Neural progenitor cell (in vitro differentiated cells): ENCODE data around the gene COL4A4. TPM values are rescaled to one million over a fixed set of nuclear protein-coding genes. Genes with fewer than 3 reads are reported as not detected.

ENCODE experiments used
- DNase-seq: peaks from one replicate; pipeline ENCODE4 v3.0.0-alpha.2; 2016; ENCODE audit warnings: low spot score
- H2AFZ ChIP-seq: fragments of 200-600 bp; sonication (generic); replicated peaks from 2 replicates; pipeline ENCODE4 v1.6.1; 2016; ENCODE audit warnings: antibody characterized with exemption
- H3F3A ChIP-seq: fragments of 200-600 bp; sonication (generic); 2 replicates; pipeline ENCODE4 v1.6.1; 2016; ENCODE audit warnings: antibody characterized with exemption, low read depth
- H3K27ac ChIP-seq: fragments of 200-600 bp; sonication (generic); 2 replicates; pipeline ENCODE4 v1.5.1; 2016; ENCODE audit warnings: mild to moderate bottlenecking
- H3K27me3 ChIP-seq: fragments of 200-600 bp; sonication (generic); 2 replicates; pipeline ENCODE4 v1.6.1; 2016; ENCODE audit warnings: mild to moderate bottlenecking, moderate library complexity
- H3K36me3 ChIP-seq: fragments of 200-600 bp; sonication (generic); 2 replicates; pipeline ENCODE4 v1.5.1; 2016
- H3K4me1 ChIP-seq: fragments of 200-600 bp; sonication (generic); 2 replicates; pipeline ENCODE4 v1.6.1; 2016; ENCODE audit warnings: mixed run types
- H3K4me2 ChIP-seq: fragments of 200-600 bp; sonication (generic); 2 replicates; pipeline ENCODE4 v1.6.1; 2016
- H3K4me3 ChIP-seq: fragments of 200-600 bp; sonication (generic); 2 replicates; pipeline ENCODE4 v1.5.1; 2016
- H3K79me2 ChIP-seq: fragments of 200-600 bp; sonication (generic); 2 replicates; pipeline ENCODE4 v1.6.1; 2016; ENCODE audit warnings: low read depth
- H3K9ac ChIP-seq: fragments of 200-600 bp; sonication (generic); 2 replicates; pipeline ENCODE4 v1.6.1; 2016
- H3K9me3 ChIP-seq: fragments of 200-600 bp; sonication (generic); 2 replicates; pipeline ENCODE4 v1.5.1; 2016; ENCODE audit warnings: low read depth
- H4K20me1 ChIP-seq: fragments of 200-600 bp; sonication (generic); 2 replicates; pipeline ENCODE4 v1.6.1; 2016; ENCODE audit warnings: low read depth
- H3K27ac Mint-ChIP-seq: 3 replicates; pipeline ENCODE4 v1.8.0; 2021; ENCODE audit warnings: mixed read lengths
- H3K27me3 Mint-ChIP-seq: 2 replicates; pipeline ENCODE4 v1.8.0; 2022; ENCODE audit warnings: low read depth, mild to moderate bottlenecking, inconsistent platforms, moderate library complexity, mixed read lengths; ENCODE audit not compliant: insufficient read depth
- H3K36me3 Mint-ChIP-seq: 3 replicates; pipeline ENCODE4 v1.8.0; 2021; ENCODE audit warnings: mixed read lengths
- H3K4me1 Mint-ChIP-seq: 3 replicates; pipeline ENCODE4 v1.8.0; 2021; ENCODE audit warnings: mixed read lengths
- H3K4me3 Mint-ChIP-seq: 3 replicates; pipeline ENCODE4 v1.8.0; 2021; ENCODE audit warnings: mild to moderate bottlenecking, moderate library complexity, mixed read lengths
- H3K9me3 Mint-ChIP-seq: 3 replicates; pipeline ENCODE4 v1.8.0; 2020; ENCODE audit warnings: mixed read lengths
- EZH2 ChIP-seq: fragments of 200-600 bp; sonication (generic); IDR thresholded peaks from 2 replicates; pipeline ENCODE4 v1.6.1; 2017; ENCODE audit warnings: antibody characterized with exemption, mild to moderate bottlenecking, moderate library complexity
- EZH2phosphoT487 ChIP-seq: fragments of 200-600 bp; sonication (generic); IDR thresholded peaks from 2 replicates; pipeline ENCODE4 v1.6.1; 2017; ENCODE audit warnings: antibody characterized with exemption
- total RNA-seq: library from RNA; depleted of rRNA; stranded (reverse); fragments of >200 nt; gene quantifications from 2 replicates; pipeline ENCODE4 v1.2.3, GENCODE V29; 2015; ENCODE audit warnings: low replicate concordance
- TF ChIP-seq, protein P1 (sequence below): fragments of 200-600 bp; sonication (generic); IDR thresholded peaks from 2 replicates; pipeline ENCODE4 v1.5.1; 2017; ENCODE audit warnings: antibody characterized with exemption, mild to moderate bottlenecking

Gene COL4A4
- total RNA-seq, 1 donor from 2014 or later = 0.60 TPM

DNA sequence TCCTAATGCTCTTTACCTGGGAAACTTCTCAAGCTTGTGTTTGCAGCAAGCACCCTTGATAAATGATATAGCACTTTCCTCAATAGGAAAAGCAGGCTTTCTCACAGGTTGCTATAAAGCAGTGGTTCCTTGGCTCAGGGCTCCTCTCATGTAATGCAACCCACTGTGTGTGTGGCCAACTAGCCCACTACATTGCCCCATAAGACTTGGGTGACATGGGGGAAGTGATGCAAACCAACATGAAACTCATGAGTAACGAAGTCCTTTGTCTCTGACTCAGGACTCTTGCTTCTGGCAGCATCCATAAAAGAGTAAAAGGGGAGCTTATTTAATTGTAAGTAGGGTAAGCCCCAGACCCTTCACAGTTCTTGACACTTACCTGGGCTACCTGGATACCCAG lies 106.9 kb downstream of the COL4A4 start:
- Histone ChIP-seq H3K9ac (no peak overlapping the region), H3F3A (no peaks in the 10 kb centered on the region), H3K9me3 (no peaks in the 10 kb centered on the region), H3K27ac (no peak overlapping the region), H3K36me3 (no peaks in the 10 kb centered on the region), H3K27me3 (no peaks in the 10 kb centered on the region), H3K4me1 (no peaks in the 10 kb centered on the region), H3K4me3 (no peak overlapping the region), H3K4me2 (no peak overlapping the region), H4K20me1 (no peaks in the 10 kb centered on the region), H3K79me2 (no peaks in the 10 kb centered on the region), H2AFZ (no peak overlapping the region)
- Mint-ChIP-seq H3K4me1 (no peaks in the 10 kb centered on the region), H3K27me3 (peaks cover 3% of the 10 kb centered on the region), H3K4me3 (no peak overlapping the region), H3K27ac (no peak overlapping the region), H3K9me3 (peaks cover 3% of the 10 kb centered on the region), H3K36me3 (no peaks in the 10 kb centered on the region)
- no peak for DNase-seq
- no peak for TF ChIP-seq EZH2

DNA sequence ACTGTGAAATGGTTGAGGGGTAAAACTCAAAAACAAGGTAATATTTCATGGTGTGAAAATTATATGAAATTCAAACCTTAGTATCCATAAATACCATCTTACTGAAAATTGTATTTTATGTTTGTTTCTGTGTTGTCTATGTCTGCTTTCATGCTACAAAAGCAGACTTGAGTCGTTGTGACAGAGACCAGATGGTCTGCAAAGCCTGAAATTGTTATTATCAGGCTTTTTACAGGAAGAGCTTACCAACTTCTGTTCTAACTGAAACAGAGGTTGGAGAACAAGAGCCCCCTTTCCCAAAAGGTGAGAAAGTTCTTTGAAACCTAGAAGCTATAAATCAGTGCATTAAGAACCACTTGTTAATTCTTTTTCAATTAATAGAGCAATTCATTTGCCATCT lies 110.0 kb downstream of the COL4A4 start:
- Histone ChIP-seq H4K20me1 (no peaks in the 10 kb centered on the region), H3F3A (no peaks in the 10 kb centered on the region), H3K9me3 (no peaks in the 10 kb centered on the region), H3K4me3 (no peak overlapping the region), H3K9ac (no peak overlapping the region), H3K36me3 (no peaks in the 10 kb centered on the region), H2AFZ (no peak overlapping the region), H3K27me3 (no peaks in the 10 kb centered on the region), H3K4me2 (no peak overlapping the region), H3K79me2 (no peaks in the 10 kb centered on the region), H3K4me1 (no peaks in the 10 kb centered on the region), H3K27ac (no peak overlapping the region)
- Mint-ChIP-seq H3K36me3 (no peaks in the 10 kb centered on the region), H3K4me3 (no peak overlapping the region), H3K27ac (no peak overlapping the region), H3K4me1 (no peaks in the 10 kb centered on the region), H3K9me3 (no peaks in the 10 kb centered on the region), H3K27me3 (no peaks in the 10 kb centered on the region)
- DNase-seq = no peak
- TF ChIP-seq EZH2 (no peak), EZH2phosphoT487 (no peak)
- TF ChIP-seq, protein P1, sequence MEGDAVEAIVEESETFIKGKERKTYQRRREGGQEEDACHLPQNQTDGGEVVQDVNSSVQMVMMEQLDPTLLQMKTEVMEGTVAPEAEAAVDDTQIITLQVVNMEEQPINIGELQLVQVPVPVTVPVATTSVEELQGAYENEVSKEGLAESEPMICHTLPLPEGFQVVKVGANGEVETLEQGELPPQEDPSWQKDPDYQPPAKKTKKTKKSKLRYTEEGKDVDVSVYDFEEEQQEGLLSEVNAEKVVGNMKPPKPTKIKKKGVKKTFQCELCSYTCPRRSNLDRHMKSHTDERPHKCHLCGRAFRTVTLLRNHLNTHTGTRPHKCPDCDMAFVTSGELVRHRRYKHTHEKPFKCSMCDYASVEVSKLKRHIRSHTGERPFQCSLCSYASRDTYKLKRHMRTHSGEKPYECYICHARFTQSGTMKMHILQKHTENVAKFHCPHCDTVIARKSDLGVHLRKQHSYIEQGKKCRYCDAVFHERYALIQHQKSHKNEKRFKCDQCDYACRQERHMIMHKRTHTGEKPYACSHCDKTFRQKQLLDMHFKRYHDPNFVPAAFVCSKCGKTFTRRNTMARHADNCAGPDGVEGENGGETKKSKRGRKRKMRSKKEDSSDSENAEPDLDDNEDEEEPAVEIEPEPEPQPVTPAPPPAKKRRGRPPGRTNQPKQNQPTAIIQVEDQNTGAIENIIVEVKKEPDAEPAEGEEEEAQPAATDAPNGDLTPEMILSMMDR = no peak

DNA sequence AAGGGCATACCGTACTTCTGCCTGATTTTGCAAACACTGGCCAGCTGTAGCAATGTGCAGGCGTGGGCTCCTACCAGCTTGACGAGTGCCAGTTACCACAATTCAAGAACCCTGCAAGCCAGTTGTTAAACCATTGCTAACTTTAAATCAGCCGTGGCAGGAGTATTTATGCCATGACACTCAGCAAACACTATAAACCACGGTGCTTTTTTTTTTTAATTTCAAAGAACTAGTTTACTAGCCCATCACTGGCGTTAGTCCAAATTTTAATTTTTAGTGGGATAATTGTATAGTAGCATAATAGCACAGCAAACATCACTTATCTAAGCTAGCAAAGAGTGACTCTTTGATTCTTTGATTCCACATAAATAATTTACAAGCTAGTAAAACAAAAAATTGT lies 111.1 kb downstream of the COL4A4 start:
- no peaks in the 10 kb centered on the region for H3K9me3 Mint-ChIP-seq
- DNase-seq = no peak
- no peak overlapping the region for H2AFZ ChIP-seq
- H3K36me3 ChIP-seq = no peaks in the 10 kb centered on the region
- no peaks in the 10 kb centered on the region for H3K27me3 ChIP-seq
- no peaks in the 10 kb centered on the region for H3F3A ChIP-seq
- no peaks in the 10 kb centered on the region for H4K20me1 ChIP-seq
- H3K4me3 ChIP-seq = no peak overlapping the region
- no peaks in the 10 kb centered on the region for H3K4me1 Mint-ChIP-seq
- H3K9me3 ChIP-seq = no peaks in the 10 kb centered on the region
- no peak overlapping the region for H3K4me3 Mint-ChIP-seq
- no peaks in the 10 kb centered on the region for H3K4me1 ChIP-seq
- H3K4me2 ChIP-seq = no peak overlapping the region
- H3K79me2 ChIP-seq = no peaks in the 10 kb centered on the region
- H3K36me3 Mint-ChIP-seq = no peaks in the 10 kb centered on the region
- TF ChIP-seq EZH2phosphoT487 (no peak), EZH2 (no peak)
- TF ChIP-seq, protein P1 = no peak
- H3K27ac ChIP-seq = no peak overlapping the region
- no peak overlapping the region for H3K27ac Mint-ChIP-seq
- no peak overlapping the region for H3K9ac ChIP-seq
- no peaks in the 10 kb centered on the region for H3K27me3 Mint-ChIP-seq

DNA sequence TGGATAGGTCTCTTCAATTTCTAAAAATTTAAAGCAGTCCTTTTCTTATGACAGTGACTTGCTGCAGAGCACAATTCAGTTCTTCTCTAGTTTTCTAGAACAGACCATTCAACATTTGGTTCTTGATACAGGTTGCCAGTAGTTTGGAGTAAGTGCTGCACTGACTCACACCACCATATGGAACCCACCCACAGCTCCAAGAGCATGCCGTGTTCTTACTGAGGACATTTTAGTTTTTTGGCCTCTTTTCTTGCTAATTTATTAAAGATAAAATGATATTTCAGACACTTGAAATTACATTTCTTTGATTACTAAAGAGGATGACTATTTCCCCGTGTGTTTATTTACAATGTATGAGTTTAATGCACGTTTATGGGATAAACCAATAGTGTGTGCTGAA lies 120.0 kb downstream of the COL4A4 start:
- TF ChIP-seq EZH2 = no peak
- TF ChIP-seq, protein P1 = no peak
- TF ChIP-seq EZH2phosphoT487 = no peak
- no peaks in the 10 kb centered on the region for H3F3A ChIP-seq
- H3K9ac ChIP-seq = no peak overlapping the region
- no peak overlapping the region for H3K4me3 ChIP-seq
- Mint-ChIP-seq H3K27me3 (peaks cover 2% of the 10 kb centered on the region), H3K4me1 (no peaks in the 10 kb centered on the region), H3K9me3 (no peaks in the 10 kb centered on the region), H3K36me3 (no peaks in the 10 kb centered on the region), H3K4me3 (no peak overlapping the region), H3K27ac (no peak overlapping the region)
- no peaks in the 10 kb centered on the region for H3K36me3 ChIP-seq
- no peak overlapping the region for H2AFZ ChIP-seq
- DNase-seq = no peak
- no peaks in the 10 kb centered on the region for H4K20me1 ChIP-seq
- no peak overlapping the region for H3K4me2 ChIP-seq
- H3K27me3 ChIP-seq = no peaks in the 10 kb centered on the region
- no peaks in the 10 kb centered on the region for H3K4me1 ChIP-seq
- H3K9me3 ChIP-seq = no peaks in the 10 kb centered on the region
- H3K27ac ChIP-seq = no peak overlapping the region
- no peaks in the 10 kb centered on the region for H3K79me2 ChIP-seq
